OCI-LY3 (cell line): ENCODE measurements around the gene SNX15.
"Not testable (repeated sequence)": the region's sequence is repeated elsewhere in the genome, so short reads cannot be mapped to it uniquely, and the experiment has no call there.

ENCODE experiments used
- H2AFZ ChIP-seq: fragments of 200-600, 300-600 bp; shearing (Covaris generic); 2 replicates; pipeline ENCODE4 v1.6.0; 2014; ENCODE audit warnings: antibody characterized with exemption, low read depth, low read length
- H3K27ac ChIP-seq: fragments of 200-600, 300-600 bp; sonication (generic); 2 replicates; pipeline ENCODE4 v1.5.1; 2014; ENCODE audit warnings: mild to moderate bottlenecking, low read length, moderate library complexity, mixed read lengths
- H3K27me3 ChIP-seq: fragments of 200-600, 300-600 bp; sonication (generic); 2 replicates; pipeline ENCODE4 v1.6.1; 2014; ENCODE audit warnings: low read depth, low read length, mixed read lengths
- H3K36me3 ChIP-seq: fragments of 200-600, 300-600 bp; sonication (generic); replicated peaks from 2 replicates; pipeline ENCODE3; 2014; ENCODE audit warnings: low read depth, low read length, mixed read lengths
- H3K4me1 ChIP-seq: fragments of 300-600, 200-600 bp; sonication (generic); 2 replicates; pipeline ENCODE4 v1.6.1; 2014; ENCODE audit warnings: low read length, mixed read lengths
- H3K4me2 ChIP-seq: fragments of 200-600, 300-600 bp; sonication (generic); 2 replicates; pipeline ENCODE4 v1.6.1; 2014; ENCODE audit warnings: low read length, mixed read lengths
- H3K4me3 ChIP-seq: fragments of 300-600, 200-600 bp; sonication (generic); 2 replicates; pipeline ENCODE4 v1.5.1; 2014; ENCODE audit warnings: antibody characterized with exemption, mild to moderate bottlenecking, low read length, moderate library complexity
- H3K79me2 ChIP-seq: fragments of 300-600, 200-600 bp; shearing (Covaris generic); 2 replicates; pipeline ENCODE4 v1.6.1; 2014; ENCODE audit warnings: mild to moderate bottlenecking, low read length, mixed read lengths
- H3K9ac ChIP-seq: fragments of 300-600, 200-600 bp; shearing (Covaris generic); 2 replicates; pipeline ENCODE4 v1.6.0; 2014; ENCODE audit warnings: mild to moderate bottlenecking, low read length, moderate library complexity
- H3K9me3 ChIP-seq: fragments of 200-600, 300-600 bp; shearing (Covaris generic); 2 replicates; pipeline ENCODE4 v1.6.1; 2014; ENCODE audit warnings: low read length, mixed read lengths; ENCODE audit not compliant: insufficient read depth
- H4K20me1 ChIP-seq: fragments of 200-600, 300-600 bp; sonication (generic); 2 replicates; pipeline ENCODE4 v1.6.1; 2016; ENCODE audit warnings: low read length, mixed read lengths; ENCODE audit not compliant: insufficient read depth
- EZH2phosphoT487 ChIP-seq: fragments of 200-600 bp; shearing (Covaris generic); IDR thresholded peaks from 2 replicates; pipeline ENCODE4 v1.6.1; 2018; ENCODE audit warnings: antibody characterized with exemption, mixed run types, low read depth
- TF ChIP-seq, protein P1 (sequence below): fragments of 200-600, 300-600 bp; sonication (generic); IDR thresholded peaks from 2 replicates; pipeline ENCODE4 v1.5.1; 2014; ENCODE audit warnings: antibody characterized with exemption, low read length, low read depth

SNX15 gene

DNA sequence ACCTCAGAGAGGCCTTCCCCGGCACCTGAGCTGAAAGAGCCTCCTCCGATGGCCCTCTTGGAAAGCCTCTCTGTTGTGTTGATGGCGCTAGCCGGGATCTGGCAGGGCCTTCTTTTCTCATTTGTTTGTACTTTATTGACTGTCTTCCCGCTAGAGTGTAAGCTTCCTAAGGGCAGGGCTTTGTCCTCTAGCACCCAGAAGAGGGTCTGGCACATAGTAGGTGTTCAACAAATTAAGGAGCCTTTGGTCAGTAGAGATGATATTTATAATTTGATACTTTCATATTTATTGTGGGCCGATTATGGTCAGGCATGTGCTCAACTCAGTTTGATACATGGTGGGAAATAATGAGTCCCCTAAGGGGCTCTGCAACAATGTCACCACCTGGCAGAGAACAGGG lies 9.3 kb upstream of the SNX15 start:
- no peak overlapping the region for H3K9ac ChIP-seq
- H3K4me2 ChIP-seq, result no peak overlapping the region
- H3K4me3 ChIP-seq, result no peak overlapping the region
- H3K36me3 ChIP-seq, result peaks cover 40% of the 10 kb centered on the region
- H3K27me3 ChIP-seq, result no peaks in the 10 kb centered on the region
- TF ChIP-seq, protein P1, sequence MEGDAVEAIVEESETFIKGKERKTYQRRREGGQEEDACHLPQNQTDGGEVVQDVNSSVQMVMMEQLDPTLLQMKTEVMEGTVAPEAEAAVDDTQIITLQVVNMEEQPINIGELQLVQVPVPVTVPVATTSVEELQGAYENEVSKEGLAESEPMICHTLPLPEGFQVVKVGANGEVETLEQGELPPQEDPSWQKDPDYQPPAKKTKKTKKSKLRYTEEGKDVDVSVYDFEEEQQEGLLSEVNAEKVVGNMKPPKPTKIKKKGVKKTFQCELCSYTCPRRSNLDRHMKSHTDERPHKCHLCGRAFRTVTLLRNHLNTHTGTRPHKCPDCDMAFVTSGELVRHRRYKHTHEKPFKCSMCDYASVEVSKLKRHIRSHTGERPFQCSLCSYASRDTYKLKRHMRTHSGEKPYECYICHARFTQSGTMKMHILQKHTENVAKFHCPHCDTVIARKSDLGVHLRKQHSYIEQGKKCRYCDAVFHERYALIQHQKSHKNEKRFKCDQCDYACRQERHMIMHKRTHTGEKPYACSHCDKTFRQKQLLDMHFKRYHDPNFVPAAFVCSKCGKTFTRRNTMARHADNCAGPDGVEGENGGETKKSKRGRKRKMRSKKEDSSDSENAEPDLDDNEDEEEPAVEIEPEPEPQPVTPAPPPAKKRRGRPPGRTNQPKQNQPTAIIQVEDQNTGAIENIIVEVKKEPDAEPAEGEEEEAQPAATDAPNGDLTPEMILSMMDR, result no peak
- no peak for TF ChIP-seq EZH2phosphoT487
- H2AFZ ChIP-seq, result no peak overlapping the region
- no peaks in the 10 kb centered on the region for H4K20me1 ChIP-seq
- no peak overlapping the region for H3K27ac ChIP-seq
- H3K9me3 ChIP-seq, result no peaks in the 10 kb centered on the region
- H3K4me1 ChIP-seq, result peaks cover 11% of the 10 kb centered on the region
- peaks cover 30% of the 10 kb centered on the region for H3K79me2 ChIP-seq

DNA sequence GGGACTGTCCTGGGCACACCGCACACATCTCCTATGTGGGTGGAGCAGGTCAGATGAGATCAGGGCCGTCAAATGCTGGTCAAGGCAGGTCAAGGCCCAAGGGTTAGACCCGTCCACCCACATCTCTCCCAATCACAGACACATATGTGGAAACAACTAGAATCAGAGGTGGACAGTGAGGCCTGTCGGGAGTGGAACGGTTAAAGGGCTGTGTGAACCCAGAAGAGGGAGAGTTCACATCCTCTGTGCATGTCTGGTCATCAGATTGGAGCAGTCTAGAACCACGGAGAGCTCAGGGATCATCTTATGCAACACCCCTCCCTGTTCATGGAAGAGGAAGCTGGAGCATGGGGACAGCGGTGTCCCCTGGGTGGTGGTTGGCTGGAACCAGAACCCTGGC lies 7.4 kb upstream of the SNX15 start:
- H3K4me3 ChIP-seq, result no peak overlapping the region
- TF ChIP-seq, protein P1, result no peak
- TF ChIP-seq EZH2phosphoT487, result no peak

DNA sequence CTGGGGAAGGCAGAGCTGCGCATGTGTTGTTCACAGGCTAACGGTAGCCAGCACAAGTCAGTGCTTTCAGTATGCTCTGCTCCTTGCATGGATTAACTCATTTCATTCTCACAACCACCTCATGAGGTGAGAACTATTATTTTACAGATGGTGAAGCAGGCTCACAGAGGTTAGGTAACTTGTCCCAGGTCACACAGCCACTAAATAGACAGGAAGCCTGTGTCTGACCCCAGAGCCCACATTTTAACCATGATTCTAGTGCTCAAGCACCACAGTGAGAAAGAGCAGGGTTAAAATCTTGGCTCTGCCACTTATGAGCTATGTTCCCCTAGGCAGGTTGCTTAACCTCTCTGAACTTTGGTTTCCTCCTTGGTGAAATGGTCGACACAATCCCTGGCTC lies 6.2 kb upstream of the SNX15 start:
- TF ChIP-seq, protein P1, result no peak
- no peak for TF ChIP-seq EZH2phosphoT487
- Histone ChIP-seq H3K9ac (no peak overlapping the region), H3K36me3 (peaks cover 40% of the 10 kb centered on the region)

More for the DNA sequence above, 7.4 kb upstream of the SNX15 start:
- Histone ChIP-seq H3K27ac (no peak overlapping the region), H3K4me2 (no peak overlapping the region), H3K9me3 (no peaks in the 10 kb centered on the region), H3K9ac (no peak overlapping the region), H4K20me1 (no peaks in the 10 kb centered on the region), H3K36me3 (peaks cover 40% of the 10 kb centered on the region), H3K27me3 (no peaks in the 10 kb centered on the region), H3K4me1 (peaks cover 5% of the 10 kb centered on the region; the same call in 1 of the 2 replicates), H3K79me2 (peaks cover 26% of the 10 kb centered on the region), H2AFZ (no peak overlapping the region)

DNA sequence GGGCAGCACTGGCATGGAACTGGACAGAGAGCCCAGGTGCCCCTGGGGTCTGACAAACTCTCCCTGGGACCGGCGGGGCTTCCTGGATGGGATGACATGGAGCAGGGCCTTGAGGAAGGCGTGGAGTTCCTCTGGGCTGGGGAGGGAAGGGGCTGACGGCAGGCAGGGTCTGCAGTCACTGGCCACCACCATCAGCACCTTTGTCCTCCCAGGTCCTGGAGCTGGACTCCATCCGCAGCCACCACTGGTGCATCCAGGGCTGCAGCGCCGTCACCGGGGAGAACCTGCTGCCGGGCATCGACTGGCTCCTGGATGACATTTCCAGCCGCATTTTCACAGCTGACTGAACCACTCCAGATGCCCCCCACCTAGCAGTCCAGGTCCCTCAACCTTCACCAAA lies 5.7 kb upstream of the SNX15 start:
- no peaks in the 10 kb centered on the region for H3K9me3 ChIP-seq
- H3K27me3 ChIP-seq, result no peaks in the 10 kb centered on the region
- H3K79me2 ChIP-seq, result peaks cover 9% of the 10 kb centered on the region
- no peak overlapping the region for H3K4me3 ChIP-seq
- no peaks in the 10 kb centered on the region for H4K20me1 ChIP-seq
- no peak for TF ChIP-seq EZH2phosphoT487
- TF ChIP-seq, protein P1, result no peak
- H3K4me2 ChIP-seq, result no peak overlapping the region
- no peak overlapping the region for H3K27ac ChIP-seq
- H3K4me1 ChIP-seq, result no peaks in the 10 kb centered on the region
- peaks cover 36% of the 10 kb centered on the region for H3K36me3 ChIP-seq
- no peak overlapping the region for H2AFZ ChIP-seq
- H3K9ac ChIP-seq, result no peak overlapping the region

More for the DNA sequence above, 6.2 kb upstream of the SNX15 start:
- Histone ChIP-seq H3K9me3 (no peaks in the 10 kb centered on the region), H3K27me3 (no peaks in the 10 kb centered on the region), H4K20me1 (no peaks in the 10 kb centered on the region), H3K4me3 (no peak overlapping the region), H3K27ac (no peak overlapping the region), H3K4me1 (no peaks in the 10 kb centered on the region), H3K4me2 (no peak overlapping the region), H2AFZ (no peak overlapping the region), H3K79me2 (peaks cover 14% of the 10 kb centered on the region)

DNA sequence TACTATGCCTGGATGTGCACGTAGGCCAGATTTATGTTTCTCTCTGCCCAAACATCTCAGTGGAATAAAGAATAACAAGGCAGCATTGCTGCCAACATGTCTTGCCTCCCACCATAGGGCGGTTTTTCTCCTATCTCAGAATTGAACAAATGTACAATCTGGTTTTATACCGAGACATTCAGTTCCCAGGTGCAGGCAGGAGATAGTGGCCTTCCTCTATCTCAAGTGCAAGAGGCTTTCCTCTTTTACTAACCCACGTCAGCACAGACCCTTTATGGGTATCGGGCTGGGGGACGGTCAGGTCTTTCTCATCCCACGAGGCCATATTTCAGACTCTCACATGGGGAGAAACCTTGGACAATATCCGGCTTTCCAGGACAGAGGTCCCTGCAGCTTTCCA lies 3.7 kb upstream of the SNX15 start:
- H3K4me3 ChIP-seq, H4K20me1 ChIP-seq, H3K9ac ChIP-seq, H3K27ac ChIP-seq, H3K79me2 ChIP-seq, H3K4me2 ChIP-seq, H3K27me3 ChIP-seq, H3K9me3 ChIP-seq, H2AFZ ChIP-seq: not testable (repeated sequence)
- H3K4me1 ChIP-seq, result peaks cover 13% of the 10 kb centered on the region
- peaks cover 18% of the 10 kb centered on the region for H3K36me3 ChIP-seq
